Fibroblast of peridontal ligament (primary cell): ENCODE measurements around the gene PRM1.
A peak's percentile ranks its signal among the peaks of the same experiment; 100 is the strongest.

Source experiments
- DNase-seq: peaks from one replicate; pipeline ENCODE4 v3.0.0-alpha.2; 2010; ENCODE audit errors: extremely low read depth

The PRM1 gene

DNA sequence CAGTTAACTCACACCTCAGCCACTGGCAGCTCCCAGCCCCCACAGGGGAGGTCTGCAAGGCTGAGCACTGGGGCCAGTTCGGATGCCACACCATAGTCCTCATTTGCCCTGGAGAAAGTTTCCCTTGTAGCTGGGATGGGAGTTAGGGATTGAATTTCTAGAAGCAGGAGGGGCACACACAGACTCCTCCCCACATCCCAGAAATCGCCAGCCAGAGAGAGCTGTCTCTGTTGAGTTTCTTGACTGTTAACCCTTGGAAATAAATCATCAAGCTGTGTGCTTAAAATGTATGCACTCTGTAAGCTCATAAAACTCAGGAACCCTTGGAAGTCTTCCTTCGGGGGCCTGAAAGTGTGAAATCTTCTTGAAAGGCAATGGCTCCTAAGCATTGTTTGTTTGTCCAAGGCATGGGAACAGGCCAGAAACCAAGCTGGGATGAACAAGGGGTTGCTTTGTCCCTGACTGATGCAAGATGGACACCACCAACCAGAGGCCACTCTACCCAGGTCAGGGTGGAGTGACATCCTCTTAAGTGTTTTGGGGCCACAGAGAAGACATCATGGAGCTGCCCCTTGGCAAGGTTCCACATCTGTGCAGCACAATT is 7.3 kb downstream of the PRM1 start:
- DNase-seq = no peak

- DNase-seq = no peak
Measured at GRCh38 chr16:11272921-11273720, 8.0 kb downstream of the PRM1 start, which contains the start of gene PRM3. Gene PRM3, minus strand, starts transcription at chr16:11273629. Its CDS starts 34 bp downstream, at chr16:11273595.

GRCh38 chr16:11272484-11272883 is 8.6 kb downstream of the PRM1 start:
- DNase-seq = no peak

- no peak for DNase-seq
Measured at GRCh38 chr16:11271610-11272009, 9.5 kb downstream of the PRM1 start.

- DNase-seq = no peak
Measured at GRCh38 chr16:11270602-11271162, 10.4 kb downstream of the PRM1 start.

DNA sequence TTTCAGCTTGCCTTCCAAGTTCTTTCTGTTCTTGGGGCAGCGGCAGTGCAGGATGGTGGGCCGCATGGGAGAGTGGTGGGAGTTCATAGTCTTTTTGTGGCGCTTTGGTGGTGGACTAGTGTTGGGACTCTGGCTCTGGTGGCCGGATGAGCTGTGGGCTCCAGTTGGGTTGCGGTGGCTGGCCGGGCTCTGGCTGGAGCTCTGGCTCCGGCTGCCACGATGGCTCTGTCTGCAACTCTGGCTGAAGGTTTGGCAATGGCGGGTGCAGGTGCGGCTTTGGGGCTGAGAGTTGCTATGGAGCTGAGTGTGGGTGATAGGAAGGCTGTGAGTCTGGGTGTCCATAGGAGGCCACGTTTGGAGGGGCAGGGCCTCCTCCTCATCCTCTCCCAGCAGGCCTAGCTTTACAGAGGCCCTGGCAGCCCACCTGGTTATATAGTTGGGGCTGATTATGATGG is 12.2 kb downstream of the PRM1 start, which contains the start of gene TNP2:
TNP2 (minus strand) TSS at position 405 of the 455 bp plus-strand sequence; CDS start at position 342, 63 bp downstream.
- no peak for DNase-seq

DNA sequence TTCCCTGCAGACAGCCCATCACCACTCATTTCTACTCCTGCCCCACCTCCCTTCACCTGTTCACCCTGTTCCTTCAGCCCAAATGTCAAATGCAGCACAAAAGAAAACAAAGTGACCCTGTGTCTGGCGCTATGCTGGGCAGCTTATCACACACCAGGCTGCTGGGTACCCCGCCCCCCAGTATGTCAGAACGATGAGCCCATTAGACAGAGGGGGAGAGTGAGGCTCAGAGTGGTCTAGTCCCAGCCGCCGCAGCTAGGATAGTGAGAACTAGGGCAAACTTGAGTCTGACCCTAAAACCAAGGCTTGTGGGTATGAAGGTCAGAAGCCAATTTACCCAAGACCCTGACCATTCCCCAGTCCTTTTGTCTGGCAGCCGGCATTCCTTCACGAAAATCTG is 16.0 kb downstream of the PRM1 start:
- no peak for DNase-seq

GRCh38 chr16:11264155-11264832 is 16.8 kb downstream of the PRM1 start:
- DNase-seq = no peak

- DNase-seq = no peak
Measured at GRCh38 chr16:11263737-11264136, 17.4 kb downstream of the PRM1 start.

GRCh38 chr16:11262915-11263314 is 18.2 kb downstream of the PRM1 start:
- DNase-seq = no peak

DNA sequence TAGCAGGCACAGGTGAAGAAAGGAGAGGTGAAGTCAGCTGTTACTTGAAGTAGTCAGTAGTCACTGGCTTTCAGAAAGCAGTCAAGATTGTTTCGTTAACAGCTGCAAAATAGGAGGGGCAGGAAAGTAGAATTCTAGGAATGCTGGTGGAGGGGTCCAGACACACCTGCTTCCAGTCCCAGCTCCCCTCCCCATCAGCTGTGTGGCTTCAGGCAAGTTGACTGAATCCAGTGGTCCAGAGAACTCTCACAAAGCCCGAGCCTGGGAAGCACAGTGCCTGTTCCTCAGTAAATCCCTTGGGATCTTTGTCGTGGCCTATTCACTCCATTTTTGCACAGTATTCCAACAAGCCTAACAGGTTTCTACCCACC is 20.5 kb downstream of the PRM1 start:
- no peak for DNase-seq

- DNase-seq = no peak
Measured at GRCh38 chr16:11259655-11260595, 21.2 kb downstream of the PRM1 start.

DNA sequence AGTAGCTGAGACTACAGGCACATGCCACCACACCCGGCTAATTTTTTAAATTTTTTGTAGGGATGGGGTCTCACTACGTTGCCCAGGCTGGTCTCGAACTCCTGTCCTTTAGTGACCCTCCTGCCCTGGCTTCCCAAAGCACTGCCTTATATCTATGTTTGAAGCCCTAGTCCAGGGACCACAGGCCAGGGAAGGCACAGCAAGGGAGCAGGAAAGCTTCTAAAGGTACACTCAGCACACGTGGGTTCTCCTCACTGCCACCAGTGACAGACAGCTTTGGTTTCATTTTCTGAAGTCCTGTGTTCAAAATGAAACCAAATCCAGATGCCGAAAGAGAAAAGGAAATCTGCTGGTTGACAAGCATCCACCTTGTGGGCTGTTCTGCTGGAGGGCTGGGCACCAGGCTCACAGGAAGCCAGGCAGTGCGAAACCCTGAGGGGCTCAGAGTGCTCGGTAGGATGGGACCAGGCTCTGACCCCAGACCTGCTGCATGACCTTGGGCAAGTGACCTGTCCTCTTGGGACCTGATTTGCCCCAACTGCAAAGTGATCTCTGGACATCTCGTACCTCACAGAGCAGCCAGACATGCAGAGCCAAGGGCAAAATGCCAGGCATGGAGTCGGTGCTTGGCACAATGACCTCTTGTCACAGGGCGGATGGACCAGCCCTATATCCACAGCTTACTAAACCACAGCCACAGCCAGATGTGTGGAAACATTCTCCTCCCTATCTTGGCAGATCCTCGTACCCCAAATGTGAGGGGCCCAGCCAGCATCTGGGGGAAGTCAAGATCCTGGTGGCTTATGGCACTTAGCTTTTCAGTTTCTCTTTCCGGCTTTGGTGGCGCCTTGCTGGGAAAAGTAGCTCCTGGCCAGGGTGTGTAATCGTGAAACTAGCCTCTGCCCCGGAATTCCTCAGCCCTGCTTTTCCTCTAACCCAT is 22.3 kb downstream of the PRM1 start:
- peak; percentile 24 for DNase-seq

DNA sequence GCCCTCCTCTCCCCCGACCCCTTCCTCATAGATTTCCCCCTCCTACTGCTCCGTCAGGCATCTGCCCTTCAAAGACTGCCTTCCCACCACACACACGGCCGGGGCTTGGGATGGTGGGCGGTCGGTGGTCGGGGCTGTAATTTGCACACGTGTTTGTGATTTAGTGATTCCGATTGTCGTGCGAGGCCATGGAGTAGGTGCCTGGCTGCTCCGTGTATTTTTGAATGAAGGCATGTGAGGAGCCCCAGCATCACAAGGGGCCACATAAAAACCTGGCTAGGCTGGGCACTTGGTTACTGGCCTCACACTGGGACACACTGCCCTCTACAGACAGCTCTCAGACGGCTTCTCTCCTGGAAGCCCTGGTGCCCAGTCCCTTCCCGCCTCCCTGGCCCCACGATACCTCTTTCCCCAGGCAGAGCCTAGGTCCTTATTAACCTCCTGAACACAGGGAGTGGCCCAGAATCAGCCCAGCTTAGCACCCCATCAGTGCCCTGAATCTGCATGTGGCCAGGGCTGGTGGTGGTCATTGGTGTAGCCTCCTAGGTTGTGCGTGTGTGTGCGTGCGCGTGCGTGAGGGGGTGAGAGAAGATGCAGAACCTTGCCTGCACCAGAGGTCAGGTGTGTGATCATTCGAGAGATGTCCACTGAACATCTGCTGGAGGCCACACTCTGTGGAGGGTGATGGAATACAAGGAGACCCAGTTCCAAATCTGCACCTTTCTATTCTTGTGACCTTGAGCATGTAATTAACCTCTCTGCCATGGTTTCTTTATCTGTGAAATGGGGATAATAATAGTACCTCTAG is 23.8 kb downstream of the PRM1 start:
- DNase-seq = peak; percentile 81

DNA sequence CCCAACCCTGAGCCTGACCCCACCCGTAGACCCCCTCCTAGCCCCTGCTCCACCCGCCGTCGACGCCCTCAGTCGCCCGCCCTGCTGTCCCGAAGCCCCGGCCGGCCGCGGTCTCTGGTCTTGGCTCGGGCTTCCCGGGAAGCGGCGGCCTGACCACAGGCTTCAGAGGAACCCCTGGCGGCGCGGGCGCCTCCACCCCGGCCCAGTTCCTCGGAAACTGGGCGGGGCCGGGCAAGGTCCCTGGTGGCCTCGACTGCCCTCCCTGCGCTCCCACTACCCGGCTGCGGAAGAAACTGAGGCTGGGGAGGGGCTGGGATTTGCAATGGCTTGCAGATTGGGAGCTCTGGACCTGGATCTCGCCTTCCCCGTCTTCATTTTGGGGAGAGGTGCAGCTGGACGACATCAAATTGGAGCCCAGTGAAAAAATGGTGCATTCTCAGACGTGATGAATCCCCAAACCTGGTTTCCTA is 24.4 kb downstream of the PRM1 start:
- peak; percentile 49 for DNase-seq

DNA sequence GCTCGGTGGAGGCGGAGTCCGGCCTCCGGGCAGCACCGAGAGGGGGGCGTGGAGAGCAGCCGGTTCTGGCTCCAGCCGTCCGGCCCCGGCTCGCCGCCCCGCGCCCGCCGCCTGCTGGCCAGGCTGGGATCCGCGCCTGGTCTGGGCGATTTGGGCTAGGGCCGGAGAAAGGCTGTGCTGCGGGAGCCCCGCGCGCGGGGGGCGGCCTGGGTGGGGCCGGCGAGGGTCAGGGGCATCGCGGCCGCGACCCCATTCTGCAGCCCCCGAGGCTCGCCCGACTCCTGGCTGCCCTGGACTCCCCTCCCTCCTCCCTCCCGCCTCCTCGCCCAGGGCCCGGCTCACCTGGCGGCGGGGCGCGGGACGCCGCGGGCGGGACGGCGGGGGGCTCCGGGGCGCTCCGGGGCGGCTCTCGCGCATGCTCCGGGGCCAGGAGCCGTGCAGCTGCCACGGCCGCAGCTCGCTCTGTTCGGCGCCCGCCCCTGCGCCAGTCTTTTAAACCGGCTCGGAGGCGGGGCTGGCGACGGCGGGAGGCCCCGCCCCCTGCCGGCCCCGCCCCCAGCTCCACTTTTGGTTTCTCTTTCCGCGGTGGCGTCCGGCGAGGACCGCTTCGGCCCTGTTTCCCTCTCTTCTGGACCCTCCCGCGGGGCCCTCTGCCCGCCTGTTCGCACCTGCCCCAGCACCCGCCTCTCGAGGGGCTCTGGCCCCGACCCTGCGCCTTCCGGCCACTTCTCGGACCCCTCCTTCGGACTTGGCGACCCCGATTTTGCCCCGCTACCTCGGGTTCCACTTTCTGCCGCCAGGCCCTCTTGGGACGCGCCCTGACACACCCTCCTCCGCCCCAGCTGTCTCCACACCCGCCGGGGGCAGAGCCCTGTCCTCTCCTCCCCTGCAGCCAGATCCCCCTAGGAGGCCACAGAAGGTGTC is 25.1 kb downstream of the PRM1 start, which contains the start of gene SOCS1:
SOCS1 (minus strand) TSS at position 468 of the 924 bp plus-strand sequence. CDS start 726 bp downstream, outside the sequence.
- peak; percentile 81 for DNase-seq

DNA sequence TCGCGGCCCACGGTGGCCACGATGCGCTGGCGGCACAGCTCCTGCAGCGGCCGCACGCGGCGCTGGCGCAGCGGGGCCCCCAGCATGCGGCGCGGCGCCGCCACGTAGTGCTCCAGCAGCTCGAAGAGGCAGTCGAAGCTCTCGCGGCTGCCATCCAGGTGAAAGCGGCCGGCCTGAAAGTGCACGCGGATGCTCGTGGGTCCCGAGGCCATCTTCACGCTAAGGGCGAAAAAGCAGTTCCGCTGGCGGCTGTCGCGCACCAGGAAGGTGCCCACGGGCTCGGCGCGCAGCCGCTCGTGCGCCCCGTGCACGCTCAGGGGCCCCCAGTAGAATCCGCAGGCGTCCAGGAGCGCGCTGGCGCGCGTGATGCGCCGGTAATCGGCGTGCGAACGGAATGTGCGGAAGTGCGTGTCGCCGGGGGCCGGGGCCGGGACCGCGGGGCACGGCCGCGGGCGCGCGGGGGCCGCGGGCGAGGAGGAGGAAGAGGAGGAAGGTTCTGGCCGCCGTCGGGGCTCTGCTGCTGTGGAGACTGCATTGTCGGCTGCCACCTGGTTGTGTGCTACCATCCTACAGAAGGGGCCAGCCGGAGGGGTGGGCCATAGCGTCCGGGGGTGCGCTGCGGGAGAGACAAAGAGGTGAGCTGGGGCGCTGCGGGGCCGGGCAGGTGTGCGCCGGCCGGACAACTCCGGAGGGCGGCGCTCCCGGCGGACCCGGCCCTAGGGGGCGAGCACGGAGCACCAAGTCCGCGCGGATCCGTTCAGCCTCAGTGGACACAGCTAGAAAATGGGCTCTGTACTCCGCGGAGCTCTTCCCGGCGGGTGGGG is 26.0 kb downstream of the PRM1 start:
- DNase-seq = peak; percentile 27
